ENCODE results near the gene ATP8B3.

ATP8B3 gene

DNA sequence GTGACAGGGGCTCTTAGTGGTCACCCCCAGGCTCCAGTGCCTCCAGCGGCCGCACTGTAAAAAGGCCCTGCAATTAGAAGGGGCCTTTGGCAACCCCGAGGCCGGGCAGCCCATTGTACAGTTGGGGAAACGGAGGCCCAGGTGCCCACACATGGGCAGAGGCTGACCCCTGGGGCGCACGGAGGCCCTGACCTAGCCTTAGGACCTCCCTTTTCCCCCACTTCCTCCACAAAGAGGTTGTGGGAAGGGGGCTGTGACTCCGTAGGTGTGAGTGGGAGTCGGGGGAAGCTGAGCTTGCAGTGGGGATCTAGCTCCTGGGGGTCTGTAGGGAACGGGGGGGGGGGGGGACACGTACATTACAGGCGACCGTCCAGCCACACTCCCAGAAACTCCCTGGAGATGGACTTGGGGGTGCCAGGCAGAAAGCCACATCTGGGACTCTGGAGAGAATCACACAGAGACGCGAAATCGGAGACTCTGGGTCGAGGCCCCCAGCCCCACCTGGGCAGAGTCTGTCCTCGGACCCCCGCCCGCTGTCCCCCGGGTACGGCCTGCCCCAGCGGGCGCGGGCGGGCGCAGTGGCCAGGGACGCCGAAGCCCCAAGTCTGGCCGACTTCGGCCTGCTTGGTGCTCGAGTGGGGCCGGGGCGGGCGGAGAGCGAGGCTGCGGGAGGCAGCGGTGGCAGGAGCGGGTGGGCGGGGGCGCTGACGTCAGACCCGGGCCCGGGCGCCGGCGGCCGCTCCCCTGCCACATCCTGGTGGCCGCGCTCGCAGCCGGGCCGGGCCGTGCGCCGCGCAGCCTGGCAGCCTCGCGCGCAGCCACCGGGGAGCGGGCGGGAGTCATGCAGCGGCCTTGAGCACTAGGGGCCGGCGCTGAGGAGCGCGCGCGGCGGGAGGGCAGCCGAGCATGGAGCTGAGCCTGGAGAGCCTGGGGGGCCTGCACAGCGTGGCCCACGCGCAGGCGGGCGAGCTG is 59.0 kb downstream of the ATP8B3 start, which contains the start of gene ONECUT3:
ONECUT3 (plus strand) TSS at position 750 of the 972 bp plus-strand sequence; CDS start at position 907, 157 bp downstream.
- TF ChIP-seq, protein P1, sequence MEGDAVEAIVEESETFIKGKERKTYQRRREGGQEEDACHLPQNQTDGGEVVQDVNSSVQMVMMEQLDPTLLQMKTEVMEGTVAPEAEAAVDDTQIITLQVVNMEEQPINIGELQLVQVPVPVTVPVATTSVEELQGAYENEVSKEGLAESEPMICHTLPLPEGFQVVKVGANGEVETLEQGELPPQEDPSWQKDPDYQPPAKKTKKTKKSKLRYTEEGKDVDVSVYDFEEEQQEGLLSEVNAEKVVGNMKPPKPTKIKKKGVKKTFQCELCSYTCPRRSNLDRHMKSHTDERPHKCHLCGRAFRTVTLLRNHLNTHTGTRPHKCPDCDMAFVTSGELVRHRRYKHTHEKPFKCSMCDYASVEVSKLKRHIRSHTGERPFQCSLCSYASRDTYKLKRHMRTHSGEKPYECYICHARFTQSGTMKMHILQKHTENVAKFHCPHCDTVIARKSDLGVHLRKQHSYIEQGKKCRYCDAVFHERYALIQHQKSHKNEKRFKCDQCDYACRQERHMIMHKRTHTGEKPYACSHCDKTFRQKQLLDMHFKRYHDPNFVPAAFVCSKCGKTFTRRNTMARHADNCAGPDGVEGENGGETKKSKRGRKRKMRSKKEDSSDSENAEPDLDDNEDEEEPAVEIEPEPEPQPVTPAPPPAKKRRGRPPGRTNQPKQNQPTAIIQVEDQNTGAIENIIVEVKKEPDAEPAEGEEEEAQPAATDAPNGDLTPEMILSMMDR (IDR thresholded peaks at IDR 0.05), result no peak

DNA sequence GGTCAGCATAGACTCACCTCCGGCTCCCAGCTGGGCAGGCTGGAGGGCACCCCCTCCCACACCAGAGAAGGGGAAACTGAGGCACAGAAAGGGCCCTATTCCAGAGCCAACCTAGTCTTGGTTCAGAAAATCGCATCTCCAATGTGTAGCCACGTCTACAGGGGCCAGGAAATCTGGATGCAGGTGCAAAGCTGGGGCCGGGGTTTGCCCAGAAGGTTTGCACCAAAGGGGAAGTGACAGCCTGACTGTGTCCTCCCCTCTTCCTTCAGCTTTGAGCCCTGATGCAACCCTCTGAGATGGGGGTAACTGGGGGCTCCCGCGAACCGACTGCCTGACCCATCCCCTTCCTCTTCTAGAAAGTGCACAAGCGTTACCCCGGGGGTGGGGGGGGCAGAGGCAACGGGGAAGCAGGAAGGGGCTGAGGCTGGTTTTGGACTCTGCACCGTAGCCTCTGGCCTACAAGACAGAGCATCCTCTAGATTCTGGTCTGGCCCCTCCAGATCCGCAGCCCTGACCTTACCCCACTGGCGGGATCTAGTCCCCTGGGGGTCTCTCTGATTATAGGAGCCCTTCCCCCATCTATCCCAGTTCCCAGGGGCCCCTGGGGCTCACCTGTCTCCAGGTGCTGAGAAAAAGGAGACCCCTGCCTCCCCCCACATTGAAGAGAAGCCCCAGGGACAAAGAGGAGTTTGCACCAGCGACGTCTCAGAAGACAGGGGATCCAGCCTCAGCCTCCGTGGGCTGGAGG is 59.9 kb downstream of the ATP8B3 start:
- TF ChIP-seq, protein P1 (IDR thresholded peaks at IDR 0.05), result no peak

DNA sequence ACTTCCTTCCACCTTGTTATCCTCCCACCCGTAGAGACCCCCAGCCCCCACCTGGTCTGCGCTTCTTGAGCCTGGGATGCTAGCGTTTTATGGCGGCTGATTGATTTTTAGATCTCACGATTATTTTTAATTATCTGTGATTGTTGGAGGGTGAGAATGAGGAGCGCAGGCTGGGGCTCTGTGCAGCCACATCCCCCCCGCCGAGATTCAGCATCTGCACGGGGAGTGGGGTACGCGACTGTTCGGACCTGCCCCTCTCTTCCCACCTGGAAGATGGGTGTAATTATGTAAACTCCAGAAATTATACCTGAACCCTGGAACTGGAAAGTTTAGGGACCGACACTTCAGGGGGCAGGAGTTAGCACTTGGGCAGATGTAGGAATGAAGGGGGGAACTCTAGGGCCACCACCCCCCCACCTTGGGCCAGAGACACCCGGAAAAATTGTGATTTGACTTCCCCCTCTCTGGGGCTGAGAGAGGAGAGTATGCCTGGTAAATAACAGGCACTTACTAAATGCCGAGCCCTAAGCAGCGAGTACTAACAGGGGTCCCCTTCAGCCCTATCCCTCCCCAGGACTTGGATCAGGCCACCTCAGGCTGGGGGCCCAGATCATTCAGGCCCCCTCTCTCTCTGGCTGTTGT is 60.6 kb downstream of the ATP8B3 start:
- TF ChIP-seq, protein P1 (IDR thresholded peaks at IDR 0.05), result no peak

DNA sequence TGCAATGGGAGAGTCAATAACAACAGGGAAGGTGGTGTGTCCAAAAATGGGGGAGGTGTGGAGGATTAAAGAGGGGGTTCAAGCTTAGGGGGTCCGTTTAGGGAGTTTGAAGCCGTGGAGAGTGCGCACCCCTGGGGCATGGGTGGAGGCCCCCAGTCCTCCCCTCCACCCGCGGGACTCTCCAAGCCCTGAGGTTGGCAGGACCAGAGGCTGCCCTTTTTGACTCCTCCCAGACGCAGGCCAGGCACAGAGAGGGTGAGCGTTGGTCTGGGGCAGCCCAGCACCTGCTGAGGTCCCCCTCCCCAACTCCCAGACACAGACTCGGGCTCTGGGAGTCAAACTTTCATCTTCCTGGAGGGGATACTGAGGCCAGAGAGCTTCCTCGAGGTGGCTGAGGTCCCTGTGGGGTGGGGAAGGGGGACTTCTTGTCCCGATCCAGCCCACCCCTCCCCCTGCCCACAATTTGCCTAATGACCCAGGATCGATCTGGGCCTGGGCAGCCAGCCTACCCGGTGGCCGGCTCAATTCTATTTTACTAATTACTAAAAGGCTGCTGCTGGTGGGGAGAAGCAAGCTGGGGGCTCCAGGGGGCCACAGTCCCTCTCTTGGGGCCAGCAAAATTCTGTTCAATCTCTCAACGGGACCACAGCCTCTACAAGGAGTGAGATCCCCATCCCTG is 61.6 kb downstream of the ATP8B3 start:
- TF ChIP-seq, protein P1 (IDR thresholded peaks at IDR 0.05), result no peak

DNA sequence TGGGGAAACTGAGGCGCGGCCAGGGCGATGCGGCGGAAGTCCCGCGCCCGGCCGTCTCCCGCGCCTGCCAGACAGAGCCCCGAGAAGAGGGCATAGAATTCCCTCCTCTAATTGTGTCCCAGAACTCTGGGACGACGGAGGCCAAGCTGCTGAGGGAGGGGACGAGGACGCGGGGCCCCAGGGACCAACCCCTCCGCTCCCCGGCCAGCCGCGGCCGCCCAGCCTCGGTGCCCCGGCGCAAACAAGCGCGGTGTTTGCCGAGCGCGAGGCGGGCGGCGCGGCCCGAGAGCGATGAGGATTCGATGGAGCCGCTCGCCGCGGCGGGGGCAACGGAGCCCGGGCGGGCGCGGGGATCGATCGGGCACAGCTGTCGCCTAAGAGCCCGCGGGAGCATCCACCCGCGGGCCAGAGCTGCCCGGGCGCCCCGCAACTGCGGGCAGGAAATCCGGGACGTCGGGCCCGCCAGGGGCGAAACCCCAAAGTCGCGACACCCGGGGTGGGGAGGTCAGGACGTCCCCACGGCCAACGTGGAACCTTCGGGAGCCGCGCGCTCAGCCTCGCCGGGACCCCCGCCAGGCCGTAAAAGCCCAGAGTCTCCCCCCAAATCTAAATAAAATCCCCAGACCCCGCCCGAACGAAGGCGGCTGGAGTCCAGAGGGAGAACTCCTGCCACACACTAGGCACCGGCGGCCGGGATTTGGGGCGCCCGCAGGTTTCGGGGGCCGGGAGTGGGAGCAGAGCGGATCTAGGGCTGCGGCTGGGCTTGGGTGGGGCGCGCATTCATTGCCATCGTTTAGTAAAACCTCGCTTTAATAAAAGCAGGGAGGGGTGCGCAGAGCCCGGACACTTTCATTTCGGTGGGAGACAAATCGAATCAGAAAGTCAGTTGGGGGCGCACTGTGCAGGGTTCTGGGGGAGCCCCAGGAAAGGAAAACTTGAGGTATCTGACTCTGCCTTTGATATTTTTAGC is 62.4 kb downstream of the ATP8B3 start:
- TF ChIP-seq, protein P1 (IDR thresholded peaks at IDR 0.05), result no peak

DNA sequence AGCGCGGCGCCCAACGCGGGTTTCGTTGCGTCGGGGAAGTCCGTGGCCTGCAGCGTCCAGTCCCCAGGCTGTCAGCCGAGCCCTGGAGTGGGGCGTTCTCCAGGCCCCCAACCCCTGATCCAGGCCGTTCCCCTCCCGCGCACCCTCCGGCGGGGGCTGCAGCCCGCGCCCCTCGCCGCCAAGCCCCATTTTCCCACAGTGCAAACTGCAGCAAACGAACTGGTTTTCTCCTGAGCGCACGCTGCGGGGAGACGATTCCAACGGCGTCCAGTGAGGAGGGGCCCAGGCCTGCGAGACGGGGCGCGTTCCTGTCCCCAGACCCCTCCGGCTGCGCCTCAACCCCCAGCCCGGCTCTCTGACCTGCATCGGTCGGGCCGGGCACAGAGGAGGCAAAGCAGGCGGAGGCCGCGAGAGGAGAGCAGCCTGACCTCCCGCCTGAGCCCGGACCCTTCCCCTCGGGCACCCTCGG is 63.2 kb downstream of the ATP8B3 start:
- TF ChIP-seq, protein P1 (IDR thresholded peaks at IDR 0.05), result no peak

All from LNCAP (cell line).